Measurements from ENCODE around the gene SLC22A2. TPM values are rescaled to one million over a fixed set of nuclear protein-coding genes. Genes with fewer than 3 reads are reported as not detected.
A peak's percentile ranks its signal among the peaks of the same experiment; 100 is the strongest.

Gene SLC22A2
- total RNA-seq, 4 donors from 2014 or later, result not detected

- H3K4me3 ChIP-seq (replicated peaks in 1 of 3), result no peak overlapping the region
- H3K27ac ChIP-seq, result no peak overlapping the region
- H3K27me3 ChIP-seq, result no peaks in the 10 kb centered on the region
- TF ChIP-seq CTCF (IDR thresholded peaks at IDR 0.05), result no peak
- no peak for TF ChIP-seq POLR2A (IDR thresholded peaks at IDR 0.05)
- intact Hi-C loops (cut with DNase I), result no loop called here
- peak; percentile 17 to 27 for DNase-seq
- no peaks in the 10 kb centered on the region for H3K4me1 ChIP-seq
- WGBS, 2 donors, result 18 to 23% methylated on average over 1 of the region's 1 CpG
- no peaks in the 10 kb centered on the region for H3K9me3 ChIP-seq
- H3K36me3 ChIP-seq, result no peaks in the 10 kb centered on the region
Measured at GRCh38 chr6:160180706-160181105, 77.9 kb downstream of the SLC22A2 start.

GRCh38 chr6:160178271-160178670 lies 80.3 kb downstream of the SLC22A2 start:
- Histone ChIP-seq H3K27ac (no peak overlapping the region), H3K27me3 (no peaks in the 10 kb centered on the region), H3K36me3 (no peaks in the 10 kb centered on the region), H3K9me3 (no peaks in the 10 kb centered on the region), H3K4me3 (replicated peaks in 1 of 3) (no peak overlapping the region), H3K4me1 (no peaks in the 10 kb centered on the region)
- intact Hi-C loops (cut with DNase I), result no loop called here
- DNase-seq, result no peak
- TF ChIP-seq CTCF (IDR thresholded peaks at IDR 0.05) (no peak), POLR2A (IDR thresholded peaks at IDR 0.05) (no peak)
- 80 to 84% methylated on average over 5 of the region's 5 CpGs for WGBS, 2 donors

- 45 to 59% methylated on average over 2 of the region's 2 CpGs for WGBS, 2 donors
- no peaks in the 10 kb centered on the region for H3K9me3 ChIP-seq
- intact Hi-C loops (cut with DNase I), result no loop called here
- H3K27me3 ChIP-seq, result no peaks in the 10 kb centered on the region
- no peaks in the 10 kb centered on the region for H3K4me1 ChIP-seq
- no peak overlapping the region for H3K4me3 ChIP-seq (replicated peaks in 1 of 3)
- no peak for DNase-seq
- H3K27ac ChIP-seq, result no peak overlapping the region
- no peaks in the 10 kb centered on the region for H3K36me3 ChIP-seq
- TF ChIP-seq CTCF (IDR thresholded peaks at IDR 0.05) (no peak), POLR2A (IDR thresholded peaks at IDR 0.05) (no peak)
Measured at GRCh38 chr6:160177220-160177619, 81.4 kb downstream of the SLC22A2 start.

GRCh38 chr6:160174681-160175080 lies 83.9 kb downstream of the SLC22A2 start:
- Histone ChIP-seq H3K36me3 (no peaks in the 10 kb centered on the region), H3K27ac (no peak overlapping the region), H3K9me3 (no peaks in the 10 kb centered on the region), H3K4me3 (replicated peaks in 1 of 3) (no peak overlapping the region), H3K4me1 (no peaks in the 10 kb centered on the region), H3K27me3 (no peaks in the 10 kb centered on the region)
- intact Hi-C loops (cut with DNase I), result no loop called here
- 44% methylated on average over 2 of the region's 2 CpGs for WGBS, 2 donors
- DNase-seq, result no peak
- TF ChIP-seq POLR2A (IDR thresholded peaks at IDR 0.05), result no peak
- no peak for TF ChIP-seq CTCF (IDR thresholded peaks at IDR 0.05)

GRCh38 chr6:160173806-160174527 lies 84.7 kb downstream of the SLC22A2 start:
- H3K27me3 ChIP-seq, result no peaks in the 10 kb centered on the region
- no peak overlapping the region for H3K4me3 ChIP-seq (replicated peaks in 1 of 3)
- TF ChIP-seq CTCF (IDR thresholded peaks at IDR 0.05) (no peak), POLR2A (IDR thresholded peaks at IDR 0.05) (no peak)
- 59 to 63% methylated on average over 9 of the region's 9 CpGs for WGBS, 2 donors
- H3K36me3 ChIP-seq, result no peaks in the 10 kb centered on the region
- no peaks in the 10 kb centered on the region for H3K4me1 ChIP-seq
- no peak for DNase-seq
- no peaks in the 10 kb centered on the region for H3K9me3 ChIP-seq
- H3K27ac ChIP-seq, result no peak overlapping the region
- intact Hi-C loops (cut with DNase I), result no loop called here
